Measurements from ENCODE around the gene SNTA1. TPM values are rescaled to one million over a fixed set of nuclear protein-coding genes. Genes with fewer than 3 reads are reported as not detected.
"Not testable (repeated sequence)": the region's sequence is repeated elsewhere in the genome, so short reads cannot be mapped to it uniquely, and the experiment has no call there.

The SNTA1 gene
- total RNA-seq, 2 experiments from 2014 or later, result 5.6 to 5.8 TPM

DNA sequence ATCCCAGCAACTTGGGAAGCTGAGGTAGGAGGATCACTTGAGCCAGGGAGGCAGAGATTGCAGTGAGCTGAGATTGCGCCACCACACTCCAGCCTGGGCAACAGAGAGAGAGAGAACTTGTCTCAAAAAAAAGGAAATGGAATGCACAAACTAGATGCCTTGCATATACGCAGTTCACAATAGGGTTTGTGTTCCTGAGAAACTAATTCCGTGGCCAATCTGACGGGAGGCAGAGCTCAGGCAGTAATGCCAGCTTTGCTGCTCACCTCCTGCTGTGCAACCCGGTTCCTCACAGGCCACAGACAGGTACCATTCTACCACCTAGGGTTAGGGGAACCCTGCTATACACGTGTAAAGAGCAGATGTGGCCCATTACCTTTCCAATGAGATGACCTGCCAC, 43.6 kb downstream of the SNTA1 start:
- intact Hi-C loops (cut with micrococcal nuclease), result no loop called here
- Mint-ChIP-seq H3K4me1 (ENCODE audit: low read depth) (peaks cover 47% of the 10 kb centered on the region), H3K9me3 (no peaks in the 10 kb centered on the region), H3K4me3 (peak overlapping the region; percentile 84), H3K27ac (no peak overlapping the region), H3K27me3 (no peaks in the 10 kb centered on the region), H3K36me3 (ENCODE audit: low read depth) (peaks cover 5% of the 10 kb centered on the region)
- CTCF ChIA-PET, result no interaction called here
- POLR2A ChIA-PET, result interaction anchor here (0.9 kb wide), 1 partner anchor 22 kb away, joined by 3 read pairs; no protein-coding TSS in a partner anchor
- TF ChIP-seq CTCF (IDR thresholded peaks at IDR 0.05), result no peak
- no peak for DNase-seq
- no peak for ATAC-seq

DNA sequence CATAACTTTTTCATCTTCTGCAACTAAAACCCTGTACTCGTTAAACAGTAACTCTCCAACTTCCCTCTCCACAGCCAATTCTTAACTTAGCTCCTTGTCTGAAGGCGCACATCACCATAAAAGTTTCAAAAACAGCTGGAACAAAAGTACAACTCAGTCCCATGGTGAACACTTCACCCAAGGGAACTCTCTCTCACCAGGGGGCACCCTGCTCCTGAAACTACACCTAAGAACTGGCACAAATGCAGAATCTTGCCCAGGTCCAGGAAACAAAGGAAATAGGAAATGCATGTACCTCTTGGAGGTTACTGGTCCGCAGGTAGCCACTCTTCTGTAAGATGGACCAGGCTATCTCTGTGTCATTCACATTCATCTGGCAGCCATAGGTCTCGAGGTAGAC, 48.8 kb downstream of the SNTA1 start:
- H3K9me3 Mint-ChIP-seq, result no peaks in the 10 kb centered on the region
- H3K27me3 Mint-ChIP-seq, result no peaks in the 10 kb centered on the region
- POLR2A ChIA-PET, result no interaction called here
- H3K4me3 Mint-ChIP-seq, result no peak overlapping the region
- intact Hi-C loops (cut with micrococcal nuclease), result no loop called here
- no peak overlapping the region for H3K27ac Mint-ChIP-seq
- CTCF ChIA-PET, result no interaction called here
- H3K4me1 Mint-ChIP-seq (ENCODE audit: low read depth), result peaks cover 27% of the 10 kb centered on the region
- TF ChIP-seq CTCF (IDR thresholded peaks at IDR 0.05), result no peak
- H3K36me3 Mint-ChIP-seq (ENCODE audit: low read depth), result peaks cover 31% of the 10 kb centered on the region
- DNase-seq (no peak), ATAC-seq (no peak)

- CTCF ChIA-PET, result interaction anchor here (0.7 kb wide), 1 partner anchor 65 kb away, joined by 3 read pairs; no protein-coding TSS in a partner anchor
These were observed 50.0 kb downstream of the SNTA1 start for GRCh38 chr20:33393609-33394008.

DNA sequence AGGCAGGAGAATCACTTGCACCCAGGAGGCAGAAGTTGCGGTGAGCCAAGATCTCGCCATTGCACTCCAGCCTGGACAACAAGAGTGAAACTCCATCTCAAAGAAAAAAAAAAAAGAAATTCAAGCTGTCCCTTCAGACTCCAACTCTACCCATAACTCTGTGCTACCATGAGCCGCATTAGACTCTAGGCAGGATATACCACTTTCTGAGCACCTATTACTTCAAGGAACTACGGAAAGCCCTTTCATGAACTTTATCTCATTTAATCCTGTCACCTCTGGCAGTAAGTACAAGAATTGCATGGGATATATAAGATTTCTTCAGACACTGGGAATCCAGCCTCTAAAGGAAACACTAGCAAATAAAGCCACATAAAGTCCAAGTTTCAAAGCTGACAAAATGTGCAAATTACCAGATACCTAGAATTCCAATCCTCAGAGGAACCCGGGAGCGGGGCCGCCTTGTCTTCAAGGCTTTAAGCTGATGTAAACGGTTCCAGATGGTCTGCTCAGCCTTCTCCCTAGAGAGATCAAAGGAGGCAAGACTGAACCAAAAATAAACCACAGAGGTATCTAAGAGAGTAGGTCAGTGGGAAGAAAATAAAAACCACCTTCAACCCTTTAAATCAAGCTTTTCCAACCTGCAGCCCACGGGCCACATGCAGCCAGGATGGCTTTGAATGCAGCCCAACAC, 51.7 kb downstream of the SNTA1 start:
- DNase-seq (no peak), ATAC-seq (no peak)
- Mint-ChIP-seq H3K9me3 (no peaks in the 10 kb centered on the region), H3K36me3 (ENCODE audit: low read depth) (peaks cover 37% of the 10 kb centered on the region), H3K27ac (no peak overlapping the region), H3K27me3 (no peaks in the 10 kb centered on the region), H3K4me3 (no peak overlapping the region), H3K4me1 (ENCODE audit: low read depth) (peaks cover 6% of the 10 kb centered on the region)
- ChIA-PET CTCF (no interaction called here), POLR2A (no interaction called here)
- TF ChIP-seq CTCF (IDR thresholded peaks at IDR 0.05), result no peak
- intact Hi-C loops (cut with micrococcal nuclease), result no loop called here

More at GRCh38 chr20:33393609-33394008, 50.0 kb downstream of the SNTA1 start:
- H3K4me1 Mint-ChIP-seq (ENCODE audit: low read depth), result peaks cover 21% of the 10 kb centered on the region
- no peak for ATAC-seq
- no peaks in the 10 kb centered on the region for H3K9me3 Mint-ChIP-seq
- intact Hi-C loops (cut with micrococcal nuclease), result no loop called here
- peaks cover 34% of the 10 kb centered on the region for H3K36me3 Mint-ChIP-seq (ENCODE audit: low read depth)
- no peak for TF ChIP-seq CTCF (IDR thresholded peaks at IDR 0.05)
- POLR2A ChIA-PET, result no interaction called here
- H3K27me3 Mint-ChIP-seq, result no peaks in the 10 kb centered on the region
- H3K4me3 Mint-ChIP-seq, result no peak overlapping the region
- DNase-seq, result no peak
- H3K27ac Mint-ChIP-seq, result no peak overlapping the region

- H3K4me3 Mint-ChIP-seq; H3K27me3 Mint-ChIP-seq; H3K4me1 Mint-ChIP-seq (ENCODE audit: low read depth); H3K9me3 Mint-ChIP-seq; intact Hi-C loops (cut with micrococcal nuclease); DNase-seq; POLR2A ChIA-PET; H3K27ac Mint-ChIP-seq; CTCF ChIA-PET; ATAC-seq: not testable (repeated sequence)
- H3K36me3 Mint-ChIP-seq (ENCODE audit: low read depth), result peaks cover 32% of the 10 kb centered on the region
These were observed 54.2 kb downstream of the SNTA1 start for GRCh38 chr20:33389326-33389725.

Data from activated CD8-positive, alpha-beta T cell treated with anti-CD3 and anti-CD28 coated beads for 36 hours (primary cell).